Measurements from ENCODE around the gene UBAC1. TPM values are rescaled to one million over a fixed set of nuclear protein-coding genes. Genes with fewer than 3 reads are reported as not detected.

Gene UBAC1
- total RNA-seq, 1 donor from 2014 or later: 30.1 TPM

DNA sequence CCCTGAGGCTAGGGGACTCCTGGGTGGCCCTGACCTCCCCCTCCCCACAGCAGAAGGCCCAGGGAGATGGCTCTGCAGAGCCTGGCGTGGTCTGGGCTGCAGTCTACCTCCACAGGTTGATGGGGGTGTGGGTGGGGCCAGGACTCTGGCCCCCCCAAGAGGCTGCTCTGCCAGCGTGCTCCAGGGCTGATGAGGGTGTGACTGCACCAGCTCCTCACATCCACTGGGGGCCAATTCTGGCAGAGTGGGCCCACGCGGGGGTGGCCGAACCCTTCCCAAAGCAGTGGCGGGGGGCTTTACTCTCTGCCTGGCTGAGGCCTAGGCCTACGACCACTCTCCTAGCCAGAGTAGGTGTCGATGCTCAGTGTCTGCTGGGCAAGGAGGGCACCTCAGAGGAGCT lies 28.0 kb upstream of the UBAC1 start:
- Histone ChIP-seq H3K36me3 (no peaks in the 10 kb centered on the region), H3K4me1 (peaks cover 45% of the 10 kb centered on the region), H3K9me3 (no peaks in the 10 kb centered on the region), H3K27ac (no peak overlapping the region), H3K4me3 (no peak overlapping the region), H3K27me3 (peaks cover 5% of the 10 kb centered on the region)
- DNase-seq: no peak
- no peak for ATAC-seq
- TF ChIP-seq, protein P1, sequence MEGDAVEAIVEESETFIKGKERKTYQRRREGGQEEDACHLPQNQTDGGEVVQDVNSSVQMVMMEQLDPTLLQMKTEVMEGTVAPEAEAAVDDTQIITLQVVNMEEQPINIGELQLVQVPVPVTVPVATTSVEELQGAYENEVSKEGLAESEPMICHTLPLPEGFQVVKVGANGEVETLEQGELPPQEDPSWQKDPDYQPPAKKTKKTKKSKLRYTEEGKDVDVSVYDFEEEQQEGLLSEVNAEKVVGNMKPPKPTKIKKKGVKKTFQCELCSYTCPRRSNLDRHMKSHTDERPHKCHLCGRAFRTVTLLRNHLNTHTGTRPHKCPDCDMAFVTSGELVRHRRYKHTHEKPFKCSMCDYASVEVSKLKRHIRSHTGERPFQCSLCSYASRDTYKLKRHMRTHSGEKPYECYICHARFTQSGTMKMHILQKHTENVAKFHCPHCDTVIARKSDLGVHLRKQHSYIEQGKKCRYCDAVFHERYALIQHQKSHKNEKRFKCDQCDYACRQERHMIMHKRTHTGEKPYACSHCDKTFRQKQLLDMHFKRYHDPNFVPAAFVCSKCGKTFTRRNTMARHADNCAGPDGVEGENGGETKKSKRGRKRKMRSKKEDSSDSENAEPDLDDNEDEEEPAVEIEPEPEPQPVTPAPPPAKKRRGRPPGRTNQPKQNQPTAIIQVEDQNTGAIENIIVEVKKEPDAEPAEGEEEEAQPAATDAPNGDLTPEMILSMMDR (IDR thresholded peaks at IDR 0.05): no peak
- intact Hi-C loops (cut with DNase I): no loop called here

DNA sequence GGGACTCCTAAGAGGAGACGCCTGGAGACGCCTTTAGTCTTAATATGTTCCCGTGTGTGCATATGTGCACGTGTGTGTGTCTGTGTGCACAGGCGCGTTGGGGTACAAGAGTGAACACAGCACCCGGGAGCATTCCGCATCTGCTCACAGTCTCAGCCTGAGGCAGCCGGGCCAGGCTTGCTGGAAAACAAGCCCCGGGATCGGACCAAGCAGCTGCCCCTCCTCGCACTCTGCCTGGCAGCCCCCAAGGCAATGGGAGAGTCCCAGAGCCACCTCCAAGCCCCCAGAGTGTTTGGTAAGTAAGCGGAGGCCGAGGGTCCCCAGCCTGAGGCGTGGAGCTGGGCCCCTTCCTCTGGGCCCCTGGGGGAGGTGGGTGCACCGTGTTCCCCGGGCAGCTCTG lies 27.3 kb upstream of the UBAC1 start:
- H3K4me1 ChIP-seq: peaks cover 38% of the 10 kb centered on the region
- TF ChIP-seq, protein P1 (IDR thresholded peaks at IDR 0.05): no peak
- intact Hi-C loops (cut with DNase I): no loop called here
- DNase-seq (no peak), ATAC-seq (no peak)
- H3K4me3 ChIP-seq: no peak overlapping the region
- H3K27ac ChIP-seq: no peak overlapping the region
- H3K9me3 ChIP-seq: no peaks in the 10 kb centered on the region
- H3K27me3 ChIP-seq: peaks cover 5% of the 10 kb centered on the region
- no peaks in the 10 kb centered on the region for H3K36me3 ChIP-seq

DNA sequence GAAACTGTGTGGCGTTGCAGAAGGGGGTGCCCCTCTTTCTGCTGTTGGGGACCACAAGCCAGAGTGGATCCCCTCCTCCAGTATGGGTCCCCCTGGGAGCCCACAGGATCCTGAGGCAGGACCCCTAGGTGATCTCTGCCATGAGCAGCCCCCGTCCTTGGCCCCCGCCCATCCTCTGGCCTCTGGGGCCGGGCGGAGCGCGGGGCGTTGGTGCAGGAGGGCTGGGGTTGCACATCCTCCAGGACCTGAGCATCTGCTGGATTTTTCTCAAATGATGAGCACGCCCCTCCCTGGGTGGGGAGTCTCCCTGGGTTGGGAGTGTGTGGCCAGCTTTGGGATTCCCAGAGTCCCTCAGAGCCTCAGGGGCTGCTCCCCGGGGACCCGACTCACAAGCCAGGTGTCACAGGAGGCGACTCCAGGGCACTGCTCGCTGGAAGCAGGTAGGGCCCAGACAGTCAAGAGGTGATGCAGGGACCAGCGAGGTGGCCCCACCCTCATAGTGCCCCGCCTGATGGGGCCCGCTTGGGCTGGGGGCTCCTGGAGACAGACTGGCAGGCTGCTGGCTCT lies 26.7 kb upstream of the UBAC1 start:
- intact Hi-C loops (cut with DNase I): no loop called here
- H3K4me1 ChIP-seq: peaks cover 32% of the 10 kb centered on the region
- no peak overlapping the region for H3K27ac ChIP-seq
- H3K27me3 ChIP-seq: peaks cover 5% of the 10 kb centered on the region
- TF ChIP-seq, protein P1 (IDR thresholded peaks at IDR 0.05): no peak
- H3K9me3 ChIP-seq: no peaks in the 10 kb centered on the region
- H3K36me3 ChIP-seq: no peaks in the 10 kb centered on the region
- ATAC-seq (no peak), DNase-seq (no peak)
- H3K4me3 ChIP-seq: no peak overlapping the region

DNA sequence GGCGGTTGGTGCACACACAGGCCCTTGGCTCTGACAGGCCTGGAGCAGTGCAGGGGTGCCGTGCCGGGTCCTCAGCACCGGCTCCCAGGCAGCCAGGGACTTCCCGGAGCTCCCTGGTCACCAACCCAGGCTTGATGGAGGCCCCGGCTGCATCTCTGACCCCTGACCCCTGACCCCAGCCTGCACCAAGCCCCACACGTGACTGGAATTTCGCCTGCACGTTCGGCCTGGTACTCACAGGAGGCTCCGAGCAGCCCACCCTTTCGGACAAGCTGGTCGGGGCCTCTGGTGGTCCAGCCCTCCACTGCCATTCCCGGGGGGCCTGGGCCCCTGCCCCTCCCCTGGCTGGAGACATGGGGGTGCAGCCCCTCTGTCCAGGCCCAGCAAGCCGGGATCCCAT lies 25.4 kb upstream of the UBAC1 start:
- Histone ChIP-seq H3K27me3 (peaks cover 5% of the 10 kb centered on the region), H3K36me3 (no peaks in the 10 kb centered on the region), H3K27ac (no peak overlapping the region), H3K9me3 (no peaks in the 10 kb centered on the region), H3K4me3 (no peak overlapping the region), H3K4me1 (peaks cover 20% of the 10 kb centered on the region)
- TF ChIP-seq, protein P1 (IDR thresholded peaks at IDR 0.05): no peak
- ATAC-seq: no peak
- intact Hi-C loops (cut with DNase I): no loop called here
- DNase-seq: no peak

DNA sequence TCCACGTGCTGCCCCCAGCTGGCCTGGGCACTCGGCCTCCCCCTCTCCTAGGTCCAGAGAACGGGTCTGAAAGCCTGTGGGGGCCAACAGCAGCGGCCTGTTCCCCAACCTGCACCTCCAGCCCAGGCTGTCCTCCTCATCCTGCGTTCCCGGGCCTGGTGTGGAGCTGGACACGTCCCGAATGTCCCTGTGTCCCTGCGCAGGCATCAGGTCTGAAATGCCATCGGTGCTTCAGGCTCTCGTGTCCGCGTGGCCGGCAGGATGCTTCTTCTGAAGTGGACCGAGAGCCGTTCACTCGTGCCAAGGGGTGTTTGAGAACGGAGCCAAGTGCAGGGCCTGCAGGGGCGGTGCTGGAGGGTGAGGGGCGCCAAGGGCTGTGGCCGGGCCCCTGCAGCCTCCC lies 24.7 kb upstream of the UBAC1 start:
- H3K27ac ChIP-seq: no peak overlapping the region
- TF ChIP-seq, protein P1 (IDR thresholded peaks at IDR 0.05): no peak
- ATAC-seq (no peak), DNase-seq (no peak)
- no peaks in the 10 kb centered on the region for H3K9me3 ChIP-seq
- peaks cover 13% of the 10 kb centered on the region for H3K4me1 ChIP-seq
- H3K36me3 ChIP-seq: no peaks in the 10 kb centered on the region
- intact Hi-C loops (cut with DNase I): no loop called here
- peaks cover 5% of the 10 kb centered on the region for H3K27me3 ChIP-seq
- H3K4me3 ChIP-seq: no peak overlapping the region

DNA sequence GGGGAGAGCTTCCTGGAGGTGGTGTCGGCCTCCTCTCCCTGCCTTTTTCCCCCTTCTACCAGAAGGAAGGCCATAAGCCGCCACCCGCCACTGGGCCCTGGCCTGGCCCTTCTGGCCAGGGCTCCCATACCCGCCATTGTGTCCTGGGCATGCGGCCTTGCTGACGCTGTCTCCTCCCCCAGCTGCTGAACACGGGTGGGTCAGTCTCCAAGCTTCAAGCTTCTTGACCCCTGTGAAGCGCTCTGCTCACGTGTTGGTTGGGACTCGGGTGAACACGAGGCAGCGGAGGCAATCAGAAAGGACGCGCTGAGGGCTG lies 24.2 kb upstream of the UBAC1 start:
- Histone ChIP-seq H3K36me3 (no peaks in the 10 kb centered on the region), H3K9me3 (no peaks in the 10 kb centered on the region), H3K4me1 (peaks cover 11% of the 10 kb centered on the region), H3K27me3 (peaks cover 5% of the 10 kb centered on the region), H3K4me3 (no peak overlapping the region), H3K27ac (no peak overlapping the region)
- intact Hi-C loops (cut with DNase I): no loop called here
- TF ChIP-seq, protein P1 (IDR thresholded peaks at IDR 0.05): no peak
- ATAC-seq (no peak), DNase-seq (no peak)
